Endothelial cell of umbilical vein (primary cell): ENCODE data around the gene TGDS. TPM values are rescaled to one million over a fixed set of nuclear protein-coding genes. Genes with fewer than 3 reads are reported as not detected.

Experiments
- BruUV-seq: library from RNA; stranded (reverse); fragments of 400-500 nt; replicated peaks from 2 replicates; lab custom pipeline; 2021; lab: Mats Ljungman, UMichigan
- CTCF ChIA-PET: fragments of 300-600, 350-600 bp; sonication (Branson Sonifier 250); formaldehyde crosslinking; loops from one replicate; lab custom pipeline; 2021; ENCODE audit warnings: antibody characterized with exemption, inconsistent platforms; lab: Charles Lee
- POLR2A ChIA-PET: fragments of 300-600, 350-600 bp; sonication (Branson Sonifier 250); formaldehyde crosslinking; loops from one replicate; lab custom pipeline; 2021; ENCODE audit warnings: antibody characterized with exemption, inconsistent platforms; lab: Charles Lee
- DNase-seq: peaks from one replicate; pipeline ENCODE4 v3.0.0-alpha.2; 2011; ENCODE audit warnings: low read depth, low spot score
- FAIRE-seq: peaks from 2 replicates; lab custom pipeline; 2011; peaks lifted over from hg19 to GRCh38; lab: Jason Lieb, UNC
- H2AFZ ChIP-seq: 2 replicates; pipeline ENCODE4 v1.6.0; 2012; ENCODE audit warnings: low read depth, low read length, control low read depth, inconsistent platforms
- H3K27ac ChIP-seq: 2 replicates; pipeline ENCODE4 v1.5.1; 2011; ENCODE audit warnings: low read depth, mild to moderate bottlenecking, control low read depth, low read length, moderate library complexity; ENCODE audit not compliant: insufficient read depth
- H3K27me3 ChIP-seq, 2 experiments: 2 replicates each; pipeline versions ENCODE4 v1.6.0 to v1.6.1; 2011; ENCODE audit warnings: low read length in 2 of 2, mixed read lengths in 1 of 2; ENCODE audit not compliant: control insufficient read depth in 2 of 2, insufficient read depth in 2 of 2
- H3K36me3 ChIP-seq, 2 experiments: 2 replicates in 1 of 2; 3 replicates in 1 of 2; pipeline ENCODE4 v1.5.1; 2011; ENCODE audit warnings: low read length in 2 of 2, mild to moderate bottlenecking in 1 of 2, moderate library complexity in 1 of 2; ENCODE audit not compliant: control insufficient read depth in 2 of 2, insufficient read depth in 2 of 2; ENCODE audit errors: extremely low read depth in 1 of 2
- H3K4me1 ChIP-seq: 3 replicates; pipeline ENCODE4 v1.5.1; 2011; ENCODE audit warnings: mild to moderate bottlenecking, low read length; ENCODE audit not compliant: control insufficient read depth, insufficient read depth; ENCODE audit errors: extremely low read depth
- H3K4me2 ChIP-seq: 2 replicates; pipeline ENCODE4 v1.6.1; 2011; ENCODE audit warnings: low read length, control low read depth, mixed read lengths; ENCODE audit not compliant: insufficient read depth
- H3K4me3 ChIP-seq, 3 experiments: fragments of 200-600 bp in 1 of 3; sonication (generic), shearing (Covaris generic) in 1 of 3; replicated peaks in 1 of 3; 2 replicates each; pipeline ENCODE4 v1.5.1; 2011 to 2016; ENCODE audit warnings: control low read depth in 3 of 3, low read length in 3 of 3, mild to moderate bottlenecking in 2 of 3, inconsistent platforms in 1 of 3, low read depth in 1 of 3, moderate library complexity in 1 of 3; ENCODE audit not compliant: insufficient read depth in 1 of 3
- H3K79me2 ChIP-seq: 2 replicates; pipeline ENCODE4 v1.6.0; 2012; ENCODE audit warnings: low read length, inconsistent platforms; ENCODE audit not compliant: control insufficient read depth, insufficient read depth
- H3K9ac ChIP-seq: replicated peaks from 2 replicates; pipeline ENCODE3; 2011; ENCODE audit warnings: low read length, control low read depth; ENCODE audit not compliant: insufficient read depth; ENCODE audit errors: extremely low read depth
- H3K9me1 ChIP-seq: replicated peaks from 3 replicates; pipeline ENCODE4 v1.6.0; 2011; ENCODE audit warnings: mild to moderate bottlenecking, low read length; ENCODE audit not compliant: control insufficient read depth, insufficient read depth; ENCODE audit errors: extremely low read depth
- H3K9me3 ChIP-seq: replicated peaks from 2 replicates; pipeline ENCODE4 v1.5.1; 2012; ENCODE audit warnings: low read length, inconsistent platforms; ENCODE audit not compliant: control insufficient read depth, insufficient read depth
- H4K20me1 ChIP-seq: replicated peaks from 2 replicates; pipeline ENCODE3; 2011; ENCODE audit warnings: mild to moderate bottlenecking, low read length; ENCODE audit not compliant: control insufficient read depth, insufficient read depth; ENCODE audit errors: extremely low read depth
- EZH2 ChIP-seq: IDR thresholded peaks from 2 replicates; pipeline ENCODE4 v1.6.1; 2012; ENCODE audit warnings: borderline replicate concordance, low read depth, mild to moderate bottlenecking, moderate library complexity, low read length, inconsistent platforms; ENCODE audit not compliant: severe bottlenecking
- FOS ChIP-seq: IDR thresholded peaks from 2 replicates; pipeline ENCODE4 v1.6.1; 2011; ENCODE audit warnings: mild to moderate bottlenecking, low read length, moderate library complexity, borderline replicate concordance; ENCODE audit not compliant: insufficient read depth
- GATA2 ChIP-seq: IDR thresholded peaks from 2 replicates; pipeline ENCODE4 v1.7.0; 2011; ENCODE audit warnings: low read depth, mild to moderate bottlenecking, moderate library complexity, mixed read lengths, low read length; ENCODE audit not compliant: insufficient read length, insufficient read depth
- JUN ChIP-seq: IDR thresholded peaks from 2 replicates; pipeline ENCODE4 v1.6.1; 2011; ENCODE audit warnings: borderline replicate concordance, low read depth; ENCODE audit not compliant: insufficient read length, insufficient read depth
- MYC ChIP-seq: IDR thresholded peaks from one replicate; pipeline ENCODE4 v1.6.1; 2011; ENCODE audit warnings: mild to moderate bottlenecking, low read depth, low read length
- POLR2A ChIP-seq: IDR thresholded peaks from 2 replicates; pipeline ENCODE4 v1.6.1; 2012; ENCODE audit warnings: low read depth, mild to moderate bottlenecking, control low read depth, low read length
- POLR2AphosphoS5 ChIP-seq: IDR thresholded peaks from 2 replicates; pipeline ENCODE4 v1.6.1; 2012; ENCODE audit warnings: low read depth, mild to moderate bottlenecking, control low read depth, low read length, moderate library complexity; ENCODE audit not compliant: insufficient read depth
- dilution Hi-C: fragments of 300-500 bp; cut with MboI; formaldehyde crosslinking; loops from one replicate; pipeline ENCODE4 v1.15.0; 2019; ENCODE audit warnings: low sequenced_read_pairs; ENCODE audit not compliant: extremely low pct_ligation_motif_present
- intact Hi-C: fragments of 100-400 bp; cut with micrococcal nuclease; formaldehyde crosslinking; loops from one replicate; pipeline ENCODE4 v1.10.0; 2022
- polyA plus RNA-seq, 4 experiments: library from polyadenylated mRNA; depleted of rRNA in 3 of 4; stranded (reverse) in 3 of 4; unstranded in 1 of 4; fragments of >200 nt; gene quantifications; 2 replicates each; pipeline versions ENCODE4 v1.2.1 to v1.2.3, GENCODE V29; 2011 to 2012; ENCODE audit warnings: missing spikeins in 1 of 4
- total RNA-seq: library from RNA; stranded (reverse); gene quantifications from 2 replicates; pipeline ENCODE4 v1.2.3, GENCODE V29; 2021
- TF ChIP-seq, protein P1 (sequence below): IDR thresholded peaks from 2 replicates; pipeline ENCODE4 v1.6.1; 2011; ENCODE audit not compliant: insufficient read depth, insufficient read length
- TF ChIP-seq, protein P2 (sequence below), 2 donors: IDR thresholded peaks; 1 replicate in 1 of 2; 2 replicates in 1 of 2; pipeline ENCODE4 v1.5.1; 2011; ENCODE audit warnings: low read length in 2 of 2, mild to moderate bottlenecking in 2 of 2, moderate library complexity in 2 of 2, control low read depth in 1 of 2, inconsistent platforms in 1 of 2, low read depth in 1 of 2; ENCODE audit not compliant: insufficient read depth in 1 of 2; ENCODE audit errors: extremely low read depth in 1 of 2

Gene TGDS
- total and polyA plus RNA-seq, 2 donors (not counting 3 experiments of a cell fraction or from before 2014, with no cell fraction given), result 7.3 to 9.3 TPM

DNA sequence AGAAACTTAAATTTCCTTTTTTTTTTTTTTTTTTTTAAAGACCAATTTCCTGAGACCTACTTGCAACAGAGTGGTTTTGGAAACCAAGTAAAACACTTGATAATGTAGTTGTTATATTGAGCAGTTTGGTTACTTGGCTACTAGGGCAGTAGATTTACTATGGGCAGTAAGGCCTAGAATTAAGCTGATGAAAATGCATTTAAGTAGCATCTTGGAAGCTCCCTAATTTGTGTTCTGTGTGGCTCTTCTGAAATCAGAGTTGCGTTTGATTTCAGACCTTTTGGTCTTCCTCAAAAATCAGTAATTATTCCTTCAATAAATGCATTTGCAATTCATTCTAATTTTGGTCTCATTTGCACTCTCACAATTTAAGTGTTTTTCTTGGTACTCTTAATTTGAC is 6.5 kb upstream of the TGDS start:
- FAIRE-seq (no peak), DNase-seq (no peak)
- H3K27ac ChIP-seq, result peak overlapping the region; percentile 68
- intact Hi-C loops, result loop anchor here (5.0 kb wide), 2 partner anchors 260 to 290 kb away; no protein-coding TSS in a partner anchor
- ChIA-PET CTCF (interaction anchor here (2.1 to 8.3 kb wide), 3 partner anchors 14 to 167 kb away, joined by 9 to 57 read pairs (median 10); no protein-coding TSS in a partner anchor), POLR2A (no interaction called here)
- peak overlapping the region; percentile 66 to 94 (median 92) for H3K4me3 ChIP-seq
- no peaks in the 10 kb centered on the region for H3K27me3 ChIP-seq
- H3K9ac ChIP-seq, result peak overlapping the region; percentile 76
- H3K9me1 ChIP-seq, result no peaks in the 10 kb centered on the region
- no peaks in the 10 kb centered on the region for H3K9me3 ChIP-seq
- peak overlapping the region; percentile 97 for H3K4me2 ChIP-seq
- H4K20me1 ChIP-seq, result peaks cover 2% of the 10 kb centered on the region
- TF ChIP-seq MYC (no peak), EZH2 (no peak), FOS (no peak), POLR2AphosphoS5 (no peak), POLR2A (no peak), GATA2 (no peak), JUN (no peak)
- TF ChIP-seq, protein P1, sequence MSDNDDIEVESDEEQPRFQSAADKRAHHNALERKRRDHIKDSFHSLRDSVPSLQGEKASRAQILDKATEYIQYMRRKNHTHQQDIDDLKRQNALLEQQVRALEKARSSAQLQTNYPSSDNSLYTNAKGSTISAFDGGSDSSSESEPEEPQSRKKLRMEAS, result no peak
- TF ChIP-seq, protein P2, sequence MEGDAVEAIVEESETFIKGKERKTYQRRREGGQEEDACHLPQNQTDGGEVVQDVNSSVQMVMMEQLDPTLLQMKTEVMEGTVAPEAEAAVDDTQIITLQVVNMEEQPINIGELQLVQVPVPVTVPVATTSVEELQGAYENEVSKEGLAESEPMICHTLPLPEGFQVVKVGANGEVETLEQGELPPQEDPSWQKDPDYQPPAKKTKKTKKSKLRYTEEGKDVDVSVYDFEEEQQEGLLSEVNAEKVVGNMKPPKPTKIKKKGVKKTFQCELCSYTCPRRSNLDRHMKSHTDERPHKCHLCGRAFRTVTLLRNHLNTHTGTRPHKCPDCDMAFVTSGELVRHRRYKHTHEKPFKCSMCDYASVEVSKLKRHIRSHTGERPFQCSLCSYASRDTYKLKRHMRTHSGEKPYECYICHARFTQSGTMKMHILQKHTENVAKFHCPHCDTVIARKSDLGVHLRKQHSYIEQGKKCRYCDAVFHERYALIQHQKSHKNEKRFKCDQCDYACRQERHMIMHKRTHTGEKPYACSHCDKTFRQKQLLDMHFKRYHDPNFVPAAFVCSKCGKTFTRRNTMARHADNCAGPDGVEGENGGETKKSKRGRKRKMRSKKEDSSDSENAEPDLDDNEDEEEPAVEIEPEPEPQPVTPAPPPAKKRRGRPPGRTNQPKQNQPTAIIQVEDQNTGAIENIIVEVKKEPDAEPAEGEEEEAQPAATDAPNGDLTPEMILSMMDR (IDR thresholded peaks at IDR 0.05; ENCODE audit: extremely low read depth in 1 of 2, insufficient read depth in 1 of 2, low read depth in 1 of 2, low read length in 2 of 2), result no peak
- H3K4me1 ChIP-seq, result peaks cover 11% of the 10 kb centered on the region
- dilution Hi-C loops, result no loop called here
- peaks cover 0 to 3% of the 10 kb centered on the region in 2 experiments for H3K36me3 ChIP-seq
- BruUV-seq, result TSS peak; percentile 49
- H3K79me2 ChIP-seq, result peaks cover 23% of the 10 kb centered on the region
- H2AFZ ChIP-seq, result peak overlapping the region; percentile 87
